Uterus (tissue), 4 donors: ENCODE results near the gene CDH4. TPM values are rescaled to one million over a fixed set of nuclear protein-coding genes. Genes with fewer than 3 reads are reported as not detected.

Source experiments
- DNase-seq, 2 donors: peaks; one replicate each; pipeline ENCODE4 v3.0.0-alpha.2; 2019 to 2020
- H3K27ac ChIP-seq, 2 donors: fragments of 200-600 bp; sonication (generic); 1 replicate in 1 of 2; 2 replicates in 1 of 2; pipeline ENCODE4 v1.5.1; 2016 to 2018
- H3K27me3 ChIP-seq, 2 donors: fragments of 200-600 bp; sonication (generic); one replicate each; pipeline ENCODE4 v1.5.1; 2018 to 2019; ENCODE audit warnings: control low read depth in 1 of 2
- H3K36me3 ChIP-seq, 2 donors: fragments of 200-600 bp; sonication (generic); one replicate each; pipeline ENCODE4 v1.5.1; 2019; ENCODE audit warnings: control low read depth in 1 of 2
- H3K4me1 ChIP-seq, 2 donors: fragments of 200-600 bp; sonication (generic); one replicate each; pipeline ENCODE4 v1.5.1; 2018 to 2019; ENCODE audit warnings: control low read depth in 1 of 2
- H3K4me3 ChIP-seq, 2 donors: fragments of 200-600 bp; sonication (generic); 1 replicate in 1 of 2; 2 replicates in 1 of 2; pipeline ENCODE4 v1.5.1; 2018 to 2019; ENCODE audit warnings: mild to moderate bottlenecking in 1 of 2
- H3K9me3 ChIP-seq, 2 donors: fragments of 200-600 bp; sonication (generic); one replicate each; pipeline ENCODE4 v1.5.1; 2019; ENCODE audit warnings: control low read depth in 1 of 2
- CTCF ChIP-seq, 4 experiments: fragments of 200-600 bp in 2 of 4; fragments of 450-650 bp in 2 of 4; sonication (generic) in 2 of 4; IDR thresholded peaks; one replicate each; pipeline ENCODE4 v1.5.1; 2016 to 2019; ENCODE audit warnings: antibody characterized with exemption in 4 of 4, mild to moderate bottlenecking in 2 of 4, moderate library complexity in 1 of 4
- POLR2A ChIP-seq, 2 donors: fragments of 450-650 bp; IDR thresholded peaks; one replicate each; pipeline ENCODE4 v1.6.1; 2016; ENCODE audit warnings: antibody characterized with exemption in 2 of 2, mild to moderate bottlenecking in 1 of 2, moderate library complexity in 1 of 2
- intact Hi-C: fragments of 100-400 bp; cut with DNase I; formaldehyde crosslinking; loops from one replicate; pipeline ENCODE4 v1.15.1; 2023; ENCODE audit warnings: low total_unique reads
- total RNA-seq, 4 donors: library from RNA; depleted of rRNA in 3 of 4; stranded (reverse); fragments of >200 nt in 3 of 4; gene quantifications; one replicate each; pipeline versions ENCODE4 v1.1.0 to v1.2.4, GENCODE V29; 2014 to 2023
- donor health status: DM: yes; HTN: yes; CAD: no.

CDH4 gene
- total RNA-seq, 4 donors from 2014 or later, result under 0.01 to 0.55 TPM; not detected in 2

- intact Hi-C loops, result no loop called here
- Histone ChIP-seq H3K4me1 (no peaks in the 10 kb centered on the region), H3K27ac (no peak overlapping the region), H3K27me3 (no peaks in the 10 kb centered on the region), H3K9me3 (no peaks in the 10 kb centered on the region), H3K4me3 (no peak overlapping the region), H3K36me3 (no peaks in the 10 kb centered on the region)
- DNase-seq, result no peak
- TF ChIP-seq CTCF (IDR thresholded peaks at IDR 0.05) (no peak), POLR2A (IDR thresholded peaks at IDR 0.05) (no peak)
Measured at GRCh38 chr20:61862881-61863280, 610.8 kb downstream of the CDH4 start.

GRCh38 chr20:61864481-61864880 is 612.4 kb downstream of the CDH4 start:
- Histone ChIP-seq H3K27ac (no peak overlapping the region), H3K9me3 (no peaks in the 10 kb centered on the region), H3K4me1 (no peaks in the 10 kb centered on the region), H3K36me3 (no peaks in the 10 kb centered on the region), H3K4me3 (no peak overlapping the region), H3K27me3 (no peaks in the 10 kb centered on the region)
- intact Hi-C loops, result no loop called here
- no peak for DNase-seq
- TF ChIP-seq CTCF (IDR thresholded peaks at IDR 0.05) (no peak), POLR2A (IDR thresholded peaks at IDR 0.05) (no peak)

- Histone ChIP-seq H3K27me3 (no peaks in the 10 kb centered on the region), H3K9me3 (no peaks in the 10 kb centered on the region), H3K27ac (no peak overlapping the region), H3K4me3 (no peak overlapping the region), H3K36me3 (no peaks in the 10 kb centered on the region), H3K4me1 (no peaks in the 10 kb centered on the region)
- TF ChIP-seq POLR2A (IDR thresholded peaks at IDR 0.05) (no peak), CTCF (IDR thresholded peaks at IDR 0.05) (no peak)
- intact Hi-C loops, result no loop called here
- DNase-seq, result no peak
Measured at GRCh38 chr20:61865353-61865752, 613.3 kb downstream of the CDH4 start.

- Histone ChIP-seq H3K36me3 (no peaks in the 10 kb centered on the region), H3K9me3 (no peaks in the 10 kb centered on the region), H3K27me3 (no peaks in the 10 kb centered on the region), H3K4me1 (no peaks in the 10 kb centered on the region), H3K4me3 (no peak overlapping the region), H3K27ac (no peak overlapping the region)
- intact Hi-C loops, result no loop called here
- DNase-seq, result no peak
- TF ChIP-seq POLR2A (IDR thresholded peaks at IDR 0.05), result no peak
- no peak for TF ChIP-seq CTCF (IDR thresholded peaks at IDR 0.05)
Measured at GRCh38 chr20:61866165-61866564, 614.1 kb downstream of the CDH4 start.

- H3K27me3 ChIP-seq, result no peaks in the 10 kb centered on the region
- no peaks in the 10 kb centered on the region for H3K9me3 ChIP-seq
- intact Hi-C loops, result no loop called here
- no peak overlapping the region for H3K4me3 ChIP-seq
- no peaks in the 10 kb centered on the region for H3K4me1 ChIP-seq
- DNase-seq, result no peak
- TF ChIP-seq CTCF (IDR thresholded peaks at IDR 0.05), result no peak
- H3K27ac ChIP-seq, result no peak overlapping the region
- no peaks in the 10 kb centered on the region for H3K36me3 ChIP-seq
Measured at GRCh38 chr20:61868006-61868405, 615.9 kb downstream of the CDH4 start.
